Measurements from ENCODE around the gene DENND2A.

The DENND2A gene

GRCh38 chr7:140593672-140593982 is 47.0 kb downstream of the DENND2A start:
- H3K9ac ChIP-seq (ENCODE audit: low read depth, low read length): no peak overlapping the region
- H3K36me3 ChIP-seq (ENCODE audit: insufficient read depth, low read length): no peaks in the 10 kb centered on the region
- no peak overlapping the region for H3K4me3 ChIP-seq (ENCODE audit: low read length)
- H3K27me3 ChIP-seq (ENCODE audit: control insufficient read depth, insufficient read depth, low read length): peaks cover 13% of the 10 kb centered on the region
- no peaks in the 10 kb centered on the region for H3K9me3 ChIP-seq (replicated peaks; ENCODE audit: low read length)
- no peaks in the 10 kb centered on the region for H3K4me1 ChIP-seq (ENCODE audit: control insufficient read depth, insufficient read depth, low read length)
- H3K4me2 ChIP-seq (ENCODE audit: low read length): no peak overlapping the region

GRCh38 chr7:140592964-140593671 is 47.5 kb downstream of the DENND2A start:
- H3K9me3 ChIP-seq (replicated peaks; ENCODE audit: low read length): no peaks in the 10 kb centered on the region
- no peaks in the 10 kb centered on the region for H3K36me3 ChIP-seq (ENCODE audit: insufficient read depth, low read length)
- no peaks in the 10 kb centered on the region for H3K4me1 ChIP-seq (ENCODE audit: control insufficient read depth, insufficient read depth, low read length)
- H3K4me3 ChIP-seq (ENCODE audit: low read length): no peak overlapping the region
- H3K9ac ChIP-seq (ENCODE audit: low read depth, low read length): no peak overlapping the region
- H3K27me3 ChIP-seq (ENCODE audit: control insufficient read depth, insufficient read depth, low read length): peaks cover 13% of the 10 kb centered on the region
- H3K4me2 ChIP-seq (ENCODE audit: low read length): no peak overlapping the region

GRCh38 chr7:140591180-140591902 is 49.3 kb downstream of the DENND2A start:
- H3K4me1 ChIP-seq (ENCODE audit: control insufficient read depth, insufficient read depth, low read length): no peaks in the 10 kb centered on the region
- H3K4me2 ChIP-seq (ENCODE audit: low read length): no peak overlapping the region
- no peak overlapping the region for H3K4me3 ChIP-seq (ENCODE audit: low read length)
- peaks cover 7% of the 10 kb centered on the region for H3K27me3 ChIP-seq (ENCODE audit: control insufficient read depth, insufficient read depth, low read length)
- H3K9ac ChIP-seq (ENCODE audit: low read depth, low read length): no peak overlapping the region
- H3K9me3 ChIP-seq (replicated peaks; ENCODE audit: low read length): no peaks in the 10 kb centered on the region
- no peaks in the 10 kb centered on the region for H3K36me3 ChIP-seq (ENCODE audit: insufficient read depth, low read length)

GRCh38 chr7:140587243-140587642 is 53.4 kb downstream of the DENND2A start:
- H3K36me3 ChIP-seq (ENCODE audit: insufficient read depth, low read length): no peaks in the 10 kb centered on the region

GRCh38 chr7:140586516-140586915 is 54.1 kb downstream of the DENND2A start:
- H3K4me1 ChIP-seq (ENCODE audit: control insufficient read depth, insufficient read depth, low read length): no peaks in the 10 kb centered on the region
- no peak overlapping the region for H3K4me3 ChIP-seq (ENCODE audit: low read length)
- no peaks in the 10 kb centered on the region for H3K9me3 ChIP-seq (replicated peaks; ENCODE audit: low read length)
- no peak overlapping the region for H3K9ac ChIP-seq (ENCODE audit: low read depth, low read length)
- peaks cover 7% of the 10 kb centered on the region for H3K27me3 ChIP-seq (ENCODE audit: control insufficient read depth, insufficient read depth, low read length)
- H3K36me3 ChIP-seq (ENCODE audit: insufficient read depth, low read length): no peaks in the 10 kb centered on the region
- no peak overlapping the region for H3K4me2 ChIP-seq (ENCODE audit: low read length)

More at GRCh38 chr7:140587243-140587642, 53.4 kb downstream of the DENND2A start:
- H3K4me3 ChIP-seq (ENCODE audit: low read length): no peak overlapping the region
- no peak overlapping the region for H3K4me2 ChIP-seq (ENCODE audit: low read length)
- H3K9ac ChIP-seq (ENCODE audit: low read depth, low read length): no peak overlapping the region
- H3K4me1 ChIP-seq (ENCODE audit: control insufficient read depth, insufficient read depth, low read length): no peaks in the 10 kb centered on the region
- H3K9me3 ChIP-seq (replicated peaks; ENCODE audit: low read length): no peaks in the 10 kb centered on the region
- H3K27me3 ChIP-seq (ENCODE audit: control insufficient read depth, insufficient read depth, low read length): peaks cover 5% of the 10 kb centered on the region

GRCh38 chr7:140585333-140585732 is 55.3 kb downstream of the DENND2A start:
- no peaks in the 10 kb centered on the region for H3K9me3 ChIP-seq (replicated peaks; ENCODE audit: low read length)
- H3K4me2 ChIP-seq (ENCODE audit: low read length): no peak overlapping the region
- no peaks in the 10 kb centered on the region for H3K36me3 ChIP-seq (ENCODE audit: insufficient read depth, low read length)
- no peaks in the 10 kb centered on the region for H3K4me1 ChIP-seq (ENCODE audit: control insufficient read depth, insufficient read depth, low read length)
- H3K9ac ChIP-seq (ENCODE audit: low read depth, low read length): no peak overlapping the region
- H3K4me3 ChIP-seq (ENCODE audit: low read length): no peak overlapping the region
- peaks cover 12% of the 10 kb centered on the region for H3K27me3 ChIP-seq (ENCODE audit: control insufficient read depth, insufficient read depth, low read length)

- no peak overlapping the region for H3K4me3 ChIP-seq (ENCODE audit: low read length)
- no peaks in the 10 kb centered on the region for H3K9me3 ChIP-seq (replicated peaks; ENCODE audit: low read length)
- no peaks in the 10 kb centered on the region for H3K4me1 ChIP-seq (ENCODE audit: control insufficient read depth, insufficient read depth, low read length)
- no peaks in the 10 kb centered on the region for H3K36me3 ChIP-seq (ENCODE audit: insufficient read depth, low read length)
- no peak overlapping the region for H3K4me2 ChIP-seq (ENCODE audit: low read length)
- no peak overlapping the region for H3K9ac ChIP-seq (ENCODE audit: low read depth, low read length)
- H3K27me3 ChIP-seq (ENCODE audit: control insufficient read depth, insufficient read depth, low read length): peaks cover 12% of the 10 kb centered on the region
Measured at GRCh38 chr7:140584195-140584851, 56.3 kb downstream of the DENND2A start.

GRCh38 chr7:140581411-140581810 is 59.2 kb downstream of the DENND2A start:
- Histone ChIP-seq H3K4me1 (ENCODE audit: control insufficient read depth, insufficient read depth, low read length) (no peaks in the 10 kb centered on the region), H3K9ac (ENCODE audit: low read depth, low read length) (no peak overlapping the region), H3K4me2 (ENCODE audit: low read length) (no peak overlapping the region), H3K4me3 (ENCODE audit: low read length) (no peak overlapping the region), H3K27me3 (ENCODE audit: control insufficient read depth, insufficient read depth, low read length) (peaks cover 12% of the 10 kb centered on the region), H3K36me3 (ENCODE audit: insufficient read depth, low read length) (no peaks in the 10 kb centered on the region), H3K9me3 (replicated peaks; ENCODE audit: low read length) (no peaks in the 10 kb centered on the region)

- H3K36me3 ChIP-seq (ENCODE audit: insufficient read depth, low read length): no peaks in the 10 kb centered on the region
- H3K4me3 ChIP-seq (ENCODE audit: low read length): no peak overlapping the region
- H3K27me3 ChIP-seq (ENCODE audit: control insufficient read depth, insufficient read depth, low read length): peaks cover 7% of the 10 kb centered on the region
- H3K9ac ChIP-seq (ENCODE audit: low read depth, low read length): no peak overlapping the region
- no peak overlapping the region for H3K4me2 ChIP-seq (ENCODE audit: low read length)
- H3K4me1 ChIP-seq (ENCODE audit: control insufficient read depth, insufficient read depth, low read length): no peaks in the 10 kb centered on the region
- H3K9me3 ChIP-seq (replicated peaks; ENCODE audit: low read length): no peaks in the 10 kb centered on the region
Measured at GRCh38 chr7:140577651-140578050, 63.0 kb downstream of the DENND2A start.

GRCh38 chr7:140576589-140576988 is 64.0 kb downstream of the DENND2A start:
- no peaks in the 10 kb centered on the region for H3K36me3 ChIP-seq (ENCODE audit: insufficient read depth, low read length)
- H3K4me1 ChIP-seq (ENCODE audit: control insufficient read depth, insufficient read depth, low read length): no peaks in the 10 kb centered on the region
- H3K4me2 ChIP-seq (ENCODE audit: low read length): no peak overlapping the region
- no peaks in the 10 kb centered on the region for H3K9me3 ChIP-seq (replicated peaks; ENCODE audit: low read length)
- H3K9ac ChIP-seq (ENCODE audit: low read depth, low read length): no peak overlapping the region
- peaks cover 5% of the 10 kb centered on the region for H3K27me3 ChIP-seq (ENCODE audit: control insufficient read depth, insufficient read depth, low read length)
- H3K4me3 ChIP-seq (ENCODE audit: low read length): no peak overlapping the region

GRCh38 chr7:140571538-140572122 is 69.0 kb downstream of the DENND2A start:
- Histone ChIP-seq H3K27me3 (ENCODE audit: control insufficient read depth, insufficient read depth, low read length) (no peaks in the 10 kb centered on the region), H3K4me3 (ENCODE audit: low read length) (no peak overlapping the region), H3K36me3 (ENCODE audit: insufficient read depth, low read length) (no peaks in the 10 kb centered on the region), H3K9ac (ENCODE audit: low read depth, low read length) (no peak overlapping the region), H3K9me3 (replicated peaks; ENCODE audit: low read length) (no peaks in the 10 kb centered on the region), H3K4me1 (ENCODE audit: control insufficient read depth, insufficient read depth, low read length) (peaks cover 4% of the 10 kb centered on the region), H3K4me2 (ENCODE audit: low read length) (no peak overlapping the region)
